ENCODE measurements around the gene RAB7A. TPM values are rescaled to one million over a fixed set of nuclear protein-coding genes. Genes with fewer than 3 reads are reported as not detected.

RAB7A gene
- total RNA-seq, 1 experiment from 2014 or later, result 155 TPM

GRCh38 chr3:128709506-128710210, 16.3 kb upstream of the RAB7A start:
- Histone ChIP-seq H3K4me1 (ENCODE audit: insufficient read depth, low read length) (peaks cover 4% of the 10 kb centered on the region; the same call in 1 of the 2 replicates), H3K23me2 (ENCODE audit: insufficient read length, low read depth, low read length, poor library complexity, severe bottlenecking) (no peaks in the 10 kb centered on the region), H3K23ac (ENCODE audit: insufficient read length, low read depth, low read length) (no peak overlapping the region), H3K27ac (ENCODE audit: insufficient read length, low read depth, low read length) (no peak overlapping the region), H3K56ac (ENCODE audit: insufficient read length, low read depth, low read length) (no peak overlapping the region), H2BK20ac (ENCODE audit: low read depth, low read length, poor library complexity, severe bottlenecking) (no peak overlapping the region), H2BK15ac (ENCODE audit: low read depth, low read length) (no peak overlapping the region), H3K4ac (ENCODE audit: low read depth, low read length) (no peak overlapping the region), H3K27me3 (ENCODE audit: insufficient read depth, low read length) (no peaks in the 10 kb centered on the region), H3T11ph (ENCODE audit: low read length) (no peak overlapping the region), H3K9me3 (ENCODE audit: control insufficient read depth, low read depth, low read length) (no peaks in the 10 kb centered on the region), H3K18ac (ENCODE audit: insufficient read length, low read depth, low read length) (no peak overlapping the region), H3K79me2 (ENCODE audit: insufficient read depth, low read length) (no peaks in the 10 kb centered on the region), H4K8ac (replicated peaks; ENCODE audit: insufficient read length, low read depth, low read length) (no peak overlapping the region), H3K79me1 (ENCODE audit: insufficient read depth, low read depth, low read length, poor library complexity, severe bottlenecking) (no peaks in the 10 kb centered on the region), H2AFZ (ENCODE audit: low read length) (no peak overlapping the region), H2BK12ac (ENCODE audit: insufficient read length, low read depth, low read length) (no peak overlapping the region), H2AK5ac (ENCODE audit: insufficient read length, low read length) (no peak overlapping the region), H3K9ac (ENCODE audit: extremely low read depth, insufficient read length, low read length) (no peak overlapping the region), H3K4me2 (ENCODE audit: insufficient read depth, insufficient read length, low read length) (no peak overlapping the region), H2BK5ac (ENCODE audit: insufficient read length, low read length) (no peak overlapping the region), H3K14ac (ENCODE audit: insufficient read depth, low read length) (no peak overlapping the region), H4K91ac (ENCODE audit: insufficient read length, low read depth, low read length) (no peak overlapping the region), H2BK120ac (ENCODE audit: low read depth, low read length, poor library complexity, severe bottlenecking) (no peak overlapping the region), H4K20me1 (ENCODE audit: control insufficient read depth, insufficient read depth, insufficient read length) (no peaks in the 10 kb centered on the region), H4K5ac (ENCODE audit: insufficient read length, low read depth, low read length) (no peak overlapping the region)
- no peak for DNase-seq
- no CpG with 5 or more reads among the region's 10 CpGs for WGBS (ENCODE audit: extremely low coverage, insufficient read length, low lambda C conversion rate)
- Mint-ChIP-seq H3K36me3 (ENCODE audit: insufficient read depth in 1 of 3, low read depth in 3 of 3) (0 out of 7 replicates have a peak, but pooled peaks cover 0 to 6% (median 0%) of the 10 kb centered on the region in 3 experiments), H3K4me3 (no peak overlapping the region; a peak in 1 of 5 replicates), H3K27me3 (ENCODE audit: low read depth) (no peaks in the 10 kb centered on the region; the same call in 1 of the 2 replicates), H3K27ac (no peak overlapping the region), H3K9me3 (no peaks in the 10 kb centered on the region), H3K4me1 (peaks cover 28 to 33% of the 10 kb centered on the region in 2 experiments)
- TF ChIP-seq CTCF (conservative IDR thresholded peaks at IDR 0.05), result no peak

All from H9 (cell line).